Measurements from ENCODE around the gene CMBL.
"Not testable (repeated sequence)": the region's sequence is repeated elsewhere in the genome, so short reads cannot be mapped to it uniquely, and the experiment has no call there.

CMBL gene

DNA sequence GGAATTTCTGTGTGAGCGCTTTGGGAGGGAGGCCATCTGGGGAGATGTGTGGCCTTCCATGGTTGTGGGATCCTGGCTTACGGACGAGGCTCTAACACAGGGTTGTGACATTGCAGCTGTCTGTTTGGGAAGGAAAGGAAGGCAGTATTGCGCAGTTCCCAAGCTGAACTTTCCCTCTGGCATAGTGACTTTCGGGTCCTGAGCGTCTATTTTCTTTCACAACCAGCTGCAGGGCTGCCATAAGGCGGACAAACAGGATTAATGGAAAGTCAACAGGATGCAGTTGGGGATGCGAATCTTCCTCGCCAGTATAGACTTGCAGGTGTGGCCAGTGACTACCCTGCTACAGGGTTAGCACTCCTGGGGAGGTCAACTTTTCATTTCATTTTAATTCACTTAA is 31.7 kb downstream of the CMBL start:
- TF ChIP-seq, protein P1, sequence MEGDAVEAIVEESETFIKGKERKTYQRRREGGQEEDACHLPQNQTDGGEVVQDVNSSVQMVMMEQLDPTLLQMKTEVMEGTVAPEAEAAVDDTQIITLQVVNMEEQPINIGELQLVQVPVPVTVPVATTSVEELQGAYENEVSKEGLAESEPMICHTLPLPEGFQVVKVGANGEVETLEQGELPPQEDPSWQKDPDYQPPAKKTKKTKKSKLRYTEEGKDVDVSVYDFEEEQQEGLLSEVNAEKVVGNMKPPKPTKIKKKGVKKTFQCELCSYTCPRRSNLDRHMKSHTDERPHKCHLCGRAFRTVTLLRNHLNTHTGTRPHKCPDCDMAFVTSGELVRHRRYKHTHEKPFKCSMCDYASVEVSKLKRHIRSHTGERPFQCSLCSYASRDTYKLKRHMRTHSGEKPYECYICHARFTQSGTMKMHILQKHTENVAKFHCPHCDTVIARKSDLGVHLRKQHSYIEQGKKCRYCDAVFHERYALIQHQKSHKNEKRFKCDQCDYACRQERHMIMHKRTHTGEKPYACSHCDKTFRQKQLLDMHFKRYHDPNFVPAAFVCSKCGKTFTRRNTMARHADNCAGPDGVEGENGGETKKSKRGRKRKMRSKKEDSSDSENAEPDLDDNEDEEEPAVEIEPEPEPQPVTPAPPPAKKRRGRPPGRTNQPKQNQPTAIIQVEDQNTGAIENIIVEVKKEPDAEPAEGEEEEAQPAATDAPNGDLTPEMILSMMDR (IDR thresholded peaks at IDR 0.05; ENCODE audit: low read depth, low read length): no peak
- Histone ChIP-seq H3K36me3 (no peaks in the 10 kb centered on the region), H3K9me3 (ENCODE audit: severe bottlenecking) (no peaks in the 10 kb centered on the region), H3K4me3 (ENCODE audit: low read depth, low read length) (no peak overlapping the region), H3K27me3 (ENCODE audit: insufficient read depth, low read depth, severe bottlenecking) (no peaks in the 10 kb centered on the region), H3K27ac (no peak overlapping the region)
- no peak for DNase-seq

- no peak for DNase-seq
- H3K9me3 ChIP-seq (ENCODE audit: severe bottlenecking): no peaks in the 10 kb centered on the region
These were observed 32.2 kb downstream of the CMBL start for GRCh38 chr5:10275460-10275859.

DNA sequence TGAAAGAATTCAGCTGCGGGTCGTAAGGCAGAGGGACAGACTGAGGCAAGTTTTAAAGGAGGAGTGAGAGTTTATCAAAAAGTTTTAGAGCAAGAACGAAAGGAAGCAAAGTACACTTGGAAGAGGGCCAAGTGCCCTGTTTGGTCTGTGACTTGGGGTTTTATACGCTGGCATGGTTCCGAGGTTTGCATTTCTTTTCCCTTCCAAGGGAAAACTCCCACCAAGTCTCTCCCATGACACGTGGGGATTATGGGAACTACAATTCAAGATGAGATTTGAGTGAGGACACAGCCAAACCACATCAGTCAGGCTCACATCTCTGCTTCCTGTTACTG is 34.9 kb downstream of the CMBL start:
- DNase-seq: not testable (repeated sequence)

More at GRCh38 chr5:10275460-10275859, 32.2 kb downstream of the CMBL start:
- Histone ChIP-seq H3K4me3 (ENCODE audit: low read depth, low read length) (no peak overlapping the region), H3K36me3 (no peaks in the 10 kb centered on the region), H3K27me3 (ENCODE audit: insufficient read depth, low read depth, severe bottlenecking) (no peaks in the 10 kb centered on the region), H3K27ac (no peak overlapping the region)
- TF ChIP-seq, protein P1 (IDR thresholded peaks at IDR 0.05; ENCODE audit: low read depth, low read length): no peak

GRCh38 chr5:10272053-10272874 is 35.4 kb downstream of the CMBL start:
- no peak overlapping the region for H3K27ac ChIP-seq
- no peaks in the 10 kb centered on the region for H3K27me3 ChIP-seq (ENCODE audit: insufficient read depth, low read depth, severe bottlenecking)
- no peak overlapping the region for H3K4me3 ChIP-seq (ENCODE audit: low read depth, low read length)
- TF ChIP-seq, protein P1 (IDR thresholded peaks at IDR 0.05; ENCODE audit: low read depth, low read length): no peak
- H3K36me3 ChIP-seq: no peaks in the 10 kb centered on the region
- no peak for DNase-seq
- H3K9me3 ChIP-seq (ENCODE audit: severe bottlenecking): no peaks in the 10 kb centered on the region

More for the DNA sequence above, 34.9 kb downstream of the CMBL start:
- H3K36me3 ChIP-seq; H3K4me3 ChIP-seq (ENCODE audit: low read depth, low read length); H3K27me3 ChIP-seq (ENCODE audit: insufficient read depth, low read depth, severe bottlenecking); H3K9me3 ChIP-seq (ENCODE audit: severe bottlenecking); H3K27ac ChIP-seq: not testable (repeated sequence)

GRCh38 chr5:10268100-10268499 is 39.6 kb downstream of the CMBL start:
- Histone ChIP-seq H3K4me3 (ENCODE audit: low read depth, low read length) (no peak overlapping the region), H3K36me3 (peaks cover 33% of the 10 kb centered on the region), H3K27me3 (ENCODE audit: insufficient read depth, low read depth, severe bottlenecking) (no peaks in the 10 kb centered on the region), H3K27ac (no peak overlapping the region), H3K9me3 (ENCODE audit: severe bottlenecking) (no peaks in the 10 kb centered on the region)
- no peak for DNase-seq
- TF ChIP-seq, protein P1 (IDR thresholded peaks at IDR 0.05; ENCODE audit: low read depth, low read length): no peak

- no peak overlapping the region for H3K4me3 ChIP-seq (ENCODE audit: low read depth, low read length)
- H3K27ac ChIP-seq: no peak overlapping the region
- no peak for DNase-seq
- peaks cover 46% of the 10 kb centered on the region for H3K36me3 ChIP-seq
- H3K9me3 ChIP-seq (ENCODE audit: severe bottlenecking): no peaks in the 10 kb centered on the region
- no peaks in the 10 kb centered on the region for H3K27me3 ChIP-seq (ENCODE audit: insufficient read depth, low read depth, severe bottlenecking)
- TF ChIP-seq, protein P1 (IDR thresholded peaks at IDR 0.05; ENCODE audit: low read depth, low read length): no peak
These were observed 40.9 kb downstream of the CMBL start for GRCh38 chr5:10266839-10267238.

Measured in WERI-Rb-1 (cell line).